ENCODE results near the gene TSC22D2.

The TSC22D2 gene

DNA sequence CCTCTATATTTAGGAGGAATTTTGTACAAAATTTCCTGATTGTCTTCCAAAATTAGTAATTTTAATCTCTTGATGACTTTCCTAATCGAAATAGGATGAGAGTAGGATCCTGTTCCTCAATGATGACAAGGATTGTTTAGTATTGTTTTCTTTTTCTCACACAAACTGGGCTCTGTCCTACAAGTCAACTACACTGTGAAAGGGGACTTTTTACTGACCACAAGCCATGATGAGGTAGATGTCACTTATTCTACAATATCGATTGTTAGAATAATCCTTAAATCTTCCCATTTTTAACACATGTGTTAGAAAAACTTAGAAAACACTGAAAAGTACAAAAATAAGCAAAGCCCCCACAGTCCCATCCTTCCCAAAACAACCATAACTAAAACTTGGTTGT, 35.8 kb upstream of the TSC22D2 start:
- no peak overlapping the region for H3K4me3 ChIP-seq (ENCODE audit: low read depth in 1 of 2, low read length in 1 of 2)
- no peak overlapping the region for H3K27ac ChIP-seq
- no peaks in the 10 kb centered on the region for H3K27me3 ChIP-seq
- no peaks in the 10 kb centered on the region for H3K36me3 ChIP-seq
- peaks cover 7 to 11% of the 10 kb centered on the region in 2 experiments for H3K4me1 ChIP-seq (ENCODE audit: control insufficient read depth in 1 of 2, insufficient read depth in 1 of 2, low read depth in 1 of 2, low read length in 1 of 2)
- TF ChIP-seq, protein P1, sequence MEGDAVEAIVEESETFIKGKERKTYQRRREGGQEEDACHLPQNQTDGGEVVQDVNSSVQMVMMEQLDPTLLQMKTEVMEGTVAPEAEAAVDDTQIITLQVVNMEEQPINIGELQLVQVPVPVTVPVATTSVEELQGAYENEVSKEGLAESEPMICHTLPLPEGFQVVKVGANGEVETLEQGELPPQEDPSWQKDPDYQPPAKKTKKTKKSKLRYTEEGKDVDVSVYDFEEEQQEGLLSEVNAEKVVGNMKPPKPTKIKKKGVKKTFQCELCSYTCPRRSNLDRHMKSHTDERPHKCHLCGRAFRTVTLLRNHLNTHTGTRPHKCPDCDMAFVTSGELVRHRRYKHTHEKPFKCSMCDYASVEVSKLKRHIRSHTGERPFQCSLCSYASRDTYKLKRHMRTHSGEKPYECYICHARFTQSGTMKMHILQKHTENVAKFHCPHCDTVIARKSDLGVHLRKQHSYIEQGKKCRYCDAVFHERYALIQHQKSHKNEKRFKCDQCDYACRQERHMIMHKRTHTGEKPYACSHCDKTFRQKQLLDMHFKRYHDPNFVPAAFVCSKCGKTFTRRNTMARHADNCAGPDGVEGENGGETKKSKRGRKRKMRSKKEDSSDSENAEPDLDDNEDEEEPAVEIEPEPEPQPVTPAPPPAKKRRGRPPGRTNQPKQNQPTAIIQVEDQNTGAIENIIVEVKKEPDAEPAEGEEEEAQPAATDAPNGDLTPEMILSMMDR (IDR thresholded peaks at IDR 0.05): no peak
- H3K9me3 ChIP-seq: no peaks in the 10 kb centered on the region

GRCh38 chr3:150372722-150373121, 35.4 kb upstream of the TSC22D2 start:
- H3K4me1 ChIP-seq (ENCODE audit: control insufficient read depth in 1 of 2, insufficient read depth in 1 of 2, low read depth in 1 of 2, low read length in 1 of 2): peaks cover 7 to 11% of the 10 kb centered on the region in 2 experiments

DNA sequence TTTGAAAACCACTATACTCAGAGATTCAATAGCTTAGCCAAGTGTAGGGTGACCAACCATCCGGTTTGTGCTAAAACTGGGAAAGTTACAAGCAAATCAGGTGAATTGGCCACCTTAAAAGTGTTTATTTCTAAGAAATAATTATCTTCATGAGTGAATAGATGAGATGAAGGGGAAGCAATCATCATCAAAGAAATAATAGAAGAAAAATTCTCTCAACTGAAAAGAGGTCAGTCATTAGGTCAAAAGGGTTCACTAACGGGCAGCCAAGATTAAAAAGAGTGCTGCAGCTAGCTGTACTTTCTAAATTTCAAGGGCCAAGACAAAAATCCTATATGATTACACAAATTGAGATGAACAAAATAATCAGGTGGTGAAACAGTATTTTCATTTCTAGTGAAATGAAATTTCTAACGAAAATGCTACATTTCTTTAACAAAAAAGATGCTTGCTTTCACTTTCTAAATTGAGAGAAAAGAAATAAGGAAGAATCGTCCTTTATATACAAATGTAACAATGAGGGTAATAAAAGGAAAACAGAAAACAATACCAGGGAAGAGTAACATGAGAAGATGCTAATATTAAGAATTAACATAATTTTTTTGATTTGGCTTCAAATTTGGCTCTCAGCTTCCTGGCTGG, 34.7 kb upstream of the TSC22D2 start:
- no peak overlapping the region for H3K4me3 ChIP-seq (ENCODE audit: low read depth in 1 of 2, low read length in 1 of 2)
- no peaks in the 10 kb centered on the region for H3K36me3 ChIP-seq
- TF ChIP-seq, protein P1 (IDR thresholded peaks at IDR 0.05): no peak
- H3K9me3 ChIP-seq: no peaks in the 10 kb centered on the region
- peaks cover 7 to 11% of the 10 kb centered on the region in 2 experiments for H3K4me1 ChIP-seq (ENCODE audit: control insufficient read depth in 1 of 2, insufficient read depth in 1 of 2, low read depth in 1 of 2, low read length in 1 of 2)
- no peaks in the 10 kb centered on the region for H3K27me3 ChIP-seq
- H3K27ac ChIP-seq: no peak overlapping the region

More at GRCh38 chr3:150372722-150373121, 35.4 kb upstream of the TSC22D2 start:
- H3K27ac ChIP-seq: no peak overlapping the region
- H3K4me3 ChIP-seq (ENCODE audit: low read depth in 1 of 2, low read length in 1 of 2): no peak overlapping the region
- TF ChIP-seq, protein P1 (IDR thresholded peaks at IDR 0.05): no peak
- no peaks in the 10 kb centered on the region for H3K36me3 ChIP-seq
- no peaks in the 10 kb centered on the region for H3K9me3 ChIP-seq
- H3K27me3 ChIP-seq: no peaks in the 10 kb centered on the region

DNA sequence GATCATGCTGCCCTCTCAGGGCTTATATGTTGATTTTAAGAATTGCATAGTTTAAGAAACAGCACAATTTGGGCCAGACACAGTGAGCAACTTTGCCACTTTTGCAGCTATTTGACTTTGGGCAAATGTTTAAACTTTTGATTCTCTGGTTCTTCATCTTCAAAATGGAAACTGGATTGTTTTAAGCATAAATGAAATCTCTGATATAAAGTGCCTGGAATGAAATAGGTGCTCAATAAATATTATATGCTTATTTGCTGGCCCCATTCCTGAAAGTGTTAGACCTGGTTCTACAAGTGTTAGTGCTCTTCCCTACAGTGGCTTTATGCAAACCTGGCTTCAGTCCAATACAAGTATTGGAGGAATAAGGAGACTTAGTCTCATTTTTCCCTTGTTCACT, 33.1 kb upstream of the TSC22D2 start:
- Histone ChIP-seq H3K9me3 (no peaks in the 10 kb centered on the region), H3K27me3 (no peaks in the 10 kb centered on the region), H3K27ac (no peak overlapping the region), H3K36me3 (no peaks in the 10 kb centered on the region), H3K4me3 (ENCODE audit: low read depth in 1 of 2, low read length in 1 of 2) (no peak overlapping the region), H3K4me1 (ENCODE audit: control insufficient read depth in 1 of 2, insufficient read depth in 1 of 2, low read depth in 1 of 2, low read length in 1 of 2) (peaks cover 7 to 11% of the 10 kb centered on the region in 2 experiments)
- TF ChIP-seq, protein P1 (IDR thresholded peaks at IDR 0.05): no peak

DNA sequence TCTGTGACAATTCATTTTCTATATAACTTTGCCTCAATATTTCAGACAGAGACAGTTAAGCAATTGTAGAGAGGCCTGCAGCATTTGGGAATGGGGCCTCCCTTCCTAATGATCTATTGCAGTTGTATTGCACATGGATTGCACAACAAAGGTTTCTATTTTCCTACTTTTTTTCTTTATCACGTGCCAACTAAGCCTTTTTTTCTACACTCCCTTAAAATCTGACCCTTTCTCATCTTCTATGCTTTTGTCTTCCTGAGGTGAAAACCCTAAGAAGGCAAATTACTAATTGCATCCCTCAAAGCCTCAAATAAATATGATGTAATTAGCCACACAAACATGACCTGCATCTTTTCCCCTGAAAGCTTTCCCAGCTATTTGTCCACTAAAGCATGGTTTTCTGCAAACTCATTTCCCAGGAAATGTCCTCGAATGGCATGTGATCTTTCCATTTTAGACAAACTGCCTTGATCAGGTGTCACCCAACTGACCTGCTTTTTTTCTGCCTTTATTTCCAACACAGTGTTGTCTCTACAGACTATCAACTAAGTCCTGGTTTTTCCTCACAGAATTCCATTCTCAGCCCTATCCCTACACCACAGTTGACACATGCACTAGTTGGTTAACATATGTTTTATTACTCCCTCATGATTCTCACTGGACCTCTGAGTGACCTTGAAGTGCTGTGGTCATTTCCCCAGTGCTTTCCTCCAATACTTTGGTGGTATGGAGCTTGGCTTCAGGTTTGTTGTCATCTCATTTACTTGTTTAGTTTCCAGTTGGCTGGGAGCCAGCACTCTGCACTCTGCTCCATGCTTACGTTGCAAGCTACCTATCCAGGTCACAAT, 31.9 kb upstream of the TSC22D2 start:
- Histone ChIP-seq H3K27ac (no peak overlapping the region), H3K36me3 (no peaks in the 10 kb centered on the region), H3K9me3 (no peaks in the 10 kb centered on the region), H3K4me3 (ENCODE audit: low read depth in 1 of 2, low read length in 1 of 2) (no peak overlapping the region), H3K4me1 (ENCODE audit: control insufficient read depth in 1 of 2, insufficient read depth in 1 of 2, low read depth in 1 of 2, low read length in 1 of 2) (peaks cover 7 to 11% of the 10 kb centered on the region in 2 experiments), H3K27me3 (no peaks in the 10 kb centered on the region)
- TF ChIP-seq, protein P1 (IDR thresholded peaks at IDR 0.05): no peak
